Measurements from ENCODE around the gene DNAAF1. TPM values are rescaled to one million over a fixed set of nuclear protein-coding genes. Genes with fewer than 3 reads are reported as not detected.

Gene DNAAF1
- total and polyA plus RNA-seq, 2 donors (not counting 3 experiments of a cell fraction or from before 2014, with no cell fraction given) = 0.01 TPM; not detected in 1

- no peaks in the 10 kb centered on the region for H3K9me3 ChIP-seq (replicated peaks; ENCODE audit: control insufficient read depth, insufficient read depth, low read length)
- H3K9me1 ChIP-seq (replicated peaks; ENCODE audit: control insufficient read depth, extremely low read depth, insufficient read depth, low read length) = no peaks in the 10 kb centered on the region
- no peak overlapping the region for H3K9ac ChIP-seq (replicated peaks; ENCODE audit: extremely low read depth, insufficient read depth, low read length)
- no peak for TF ChIP-seq MYC (IDR thresholded peaks at IDR 0.05; ENCODE audit: low read depth, low read length)
- no peak for TF ChIP-seq EZH2 (IDR thresholded peaks at IDR 0.05; ENCODE audit: borderline replicate concordance, low read depth, low read length, severe bottlenecking)
- no peak for TF ChIP-seq MAX (IDR thresholded peaks at IDR 0.05; ENCODE audit: insufficient read depth, insufficient read length)
- no peak overlapping the region for H3K4me3 ChIP-seq (replicated peaks in 1 of 3; ENCODE audit: insufficient read depth in 1 of 3, low read depth in 1 of 3, low read length in 3 of 3)
- H2AFZ ChIP-seq (ENCODE audit: low read depth, low read length) = no peak overlapping the region
- DNase-seq (ENCODE audit: low read depth, low spot score) (no peak), FAIRE-seq (no peak)
- BruUV-seq (replicated peaks) = no TSS peak
- H3K27ac ChIP-seq (ENCODE audit: insufficient read depth, low read depth, low read length) = no peak overlapping the region
- intact Hi-C loops (cut with micrococcal nuclease) (no loop called here), dilution Hi-C loops (cut with MboI; ENCODE audit: extremely low pct_ligation_motif_present, low sequenced_read_pairs) (no loop called here)
- no peaks in the 10 kb centered on the region for H3K79me2 ChIP-seq (ENCODE audit: control insufficient read depth, insufficient read depth, low read length)
- H3K4me1 ChIP-seq (ENCODE audit: control insufficient read depth, extremely low read depth, insufficient read depth, low read length) = no peaks in the 10 kb centered on the region
- no peaks in the 10 kb centered on the region for H3K36me3 ChIP-seq (ENCODE audit: control insufficient read depth in 2 of 2, extremely low read depth in 1 of 2, insufficient read depth in 2 of 2, low read length in 2 of 2)
- no peaks in the 10 kb centered on the region for H3K27me3 ChIP-seq (ENCODE audit: control insufficient read depth in 2 of 2, insufficient read depth in 2 of 2, low read length in 2 of 2)
- H3K4me2 ChIP-seq (ENCODE audit: insufficient read depth, low read length) = no peak overlapping the region
- ChIA-PET POLR2A (no interaction called here), CTCF (interaction anchor here (2.0 kb wide), 1 partner anchor 9 kb away, joined by 7 read pairs; the partner anchor contains the start of gene TAF1C)
- H4K20me1 ChIP-seq (replicated peaks; ENCODE audit: control insufficient read depth, extremely low read depth, insufficient read depth, low read length) = no peaks in the 10 kb centered on the region
Measured at GRCh38 chr16:84195201-84196093, 50.3 kb downstream of the DNAAF1 start.

DNA sequence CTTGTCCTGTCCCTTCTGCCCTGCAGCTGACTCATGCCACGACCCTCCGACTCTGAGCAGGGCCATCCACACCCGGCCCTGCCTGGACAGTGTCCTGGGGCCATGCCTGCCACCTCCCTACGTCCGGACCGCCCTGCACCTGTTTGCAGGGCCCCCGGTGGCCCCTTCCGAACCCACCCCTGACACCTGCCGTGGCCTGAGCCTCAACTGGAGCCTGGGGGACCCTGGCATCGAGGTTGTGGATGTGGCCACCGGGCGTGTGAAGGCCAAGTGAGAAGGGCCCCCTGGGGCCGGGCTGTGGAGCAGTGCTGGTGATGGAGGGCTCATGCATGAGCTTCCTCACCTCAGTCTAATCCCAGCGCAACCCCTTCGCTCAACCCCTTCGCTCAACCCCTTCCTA lies 51.0 kb downstream of the DNAAF1 start:
- H3K9me1 ChIP-seq (replicated peaks; ENCODE audit: control insufficient read depth, extremely low read depth, insufficient read depth, low read length) = no peaks in the 10 kb centered on the region
- DNase-seq (ENCODE audit: low read depth, low spot score) (no peak), FAIRE-seq (no peak)
- no peak overlapping the region for H3K9ac ChIP-seq (replicated peaks; ENCODE audit: extremely low read depth, insufficient read depth, low read length)
- BruUV-seq (replicated peaks) = no TSS peak
- ChIA-PET CTCF (interaction anchor here (2.0 kb wide), 1 partner anchor 9 kb away, joined by 7 read pairs; the partner anchor contains the start of gene TAF1C), POLR2A (no interaction called here)
- H3K27ac ChIP-seq (ENCODE audit: insufficient read depth, low read depth, low read length) = no peak overlapping the region
- no peak overlapping the region for H2AFZ ChIP-seq (ENCODE audit: low read depth, low read length)
- no peaks in the 10 kb centered on the region for H3K9me3 ChIP-seq (replicated peaks; ENCODE audit: control insufficient read depth, insufficient read depth, low read length)
- H3K4me2 ChIP-seq (ENCODE audit: insufficient read depth, low read length) = no peak overlapping the region
- dilution Hi-C loops (cut with MboI; ENCODE audit: extremely low pct_ligation_motif_present, low sequenced_read_pairs) (no loop called here), intact Hi-C loops (cut with micrococcal nuclease) (no loop called here)
- H3K4me1 ChIP-seq (ENCODE audit: control insufficient read depth, extremely low read depth, insufficient read depth, low read length) = no peaks in the 10 kb centered on the region
- H3K36me3 ChIP-seq (ENCODE audit: control insufficient read depth in 2 of 2, extremely low read depth in 1 of 2, insufficient read depth in 2 of 2, low read length in 2 of 2) = no peaks in the 10 kb centered on the region
- H3K27me3 ChIP-seq (ENCODE audit: control insufficient read depth in 2 of 2, insufficient read depth in 2 of 2, low read length in 2 of 2) = no peaks in the 10 kb centered on the region
- no peaks in the 10 kb centered on the region for H3K79me2 ChIP-seq (ENCODE audit: control insufficient read depth, insufficient read depth, low read length)
- no peak overlapping the region for H3K4me3 ChIP-seq (replicated peaks in 1 of 3; ENCODE audit: insufficient read depth in 1 of 3, low read depth in 1 of 3, low read length in 3 of 3)
- H4K20me1 ChIP-seq (replicated peaks; ENCODE audit: control insufficient read depth, extremely low read depth, insufficient read depth, low read length) = no peaks in the 10 kb centered on the region
- TF ChIP-seq POLR2AphosphoS5 (IDR thresholded peaks at IDR 0.05; ENCODE audit: insufficient read depth, low read depth, low read length) (no peak), POLR2A (IDR thresholded peaks at IDR 0.05; ENCODE audit: low read depth, low read length) (no peak)
